SK-N-MC (cell line): ENCODE results near the gene OGFOD2.

Experiments used
- EZH2 ChIP-seq: fragments of 200-600 bp; sonication (generic); IDR thresholded peaks from one replicate; pipeline ENCODE4 v1.6.1; 2017; ENCODE audit warnings: antibody characterized with exemption
- POLR2AphosphoS5 ChIP-seq: IDR thresholded peaks from 2 replicates; pipeline ENCODE4 v1.6.1; 2012; ENCODE audit warnings: mild to moderate bottlenecking, low read depth, low read length, borderline replicate concordance

DNA sequence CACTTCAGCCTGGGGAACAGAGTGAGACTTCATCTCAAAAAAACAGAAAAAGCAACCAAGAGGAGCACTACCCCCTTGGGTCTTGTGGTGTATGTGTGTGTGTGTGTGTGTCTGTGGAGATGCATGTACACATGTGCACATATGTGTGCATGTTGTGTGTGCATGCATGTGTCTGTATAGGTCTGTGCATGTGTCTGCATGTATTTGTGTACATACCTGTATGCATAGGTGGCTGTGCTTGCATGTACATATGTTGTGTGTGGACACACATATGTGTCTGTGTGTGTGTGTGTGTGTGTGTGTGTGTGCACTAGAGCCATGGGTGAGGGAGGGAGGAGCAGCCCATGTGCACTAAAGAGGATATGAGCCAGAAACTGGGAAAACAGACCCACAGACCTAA, 54.5 kb downstream of the OGFOD2 start:
- no peak for TF ChIP-seq POLR2AphosphoS5
- no peak for TF ChIP-seq EZH2
